Measurements from ENCODE around the gene SMG7. TPM values are rescaled to one million over a fixed set of nuclear protein-coding genes. Genes with fewer than 3 reads are reported as not detected.

SMG7 gene
- total RNA-seq, 2 experiments from 2014 or later: 45.0 to 185 TPM

DNA sequence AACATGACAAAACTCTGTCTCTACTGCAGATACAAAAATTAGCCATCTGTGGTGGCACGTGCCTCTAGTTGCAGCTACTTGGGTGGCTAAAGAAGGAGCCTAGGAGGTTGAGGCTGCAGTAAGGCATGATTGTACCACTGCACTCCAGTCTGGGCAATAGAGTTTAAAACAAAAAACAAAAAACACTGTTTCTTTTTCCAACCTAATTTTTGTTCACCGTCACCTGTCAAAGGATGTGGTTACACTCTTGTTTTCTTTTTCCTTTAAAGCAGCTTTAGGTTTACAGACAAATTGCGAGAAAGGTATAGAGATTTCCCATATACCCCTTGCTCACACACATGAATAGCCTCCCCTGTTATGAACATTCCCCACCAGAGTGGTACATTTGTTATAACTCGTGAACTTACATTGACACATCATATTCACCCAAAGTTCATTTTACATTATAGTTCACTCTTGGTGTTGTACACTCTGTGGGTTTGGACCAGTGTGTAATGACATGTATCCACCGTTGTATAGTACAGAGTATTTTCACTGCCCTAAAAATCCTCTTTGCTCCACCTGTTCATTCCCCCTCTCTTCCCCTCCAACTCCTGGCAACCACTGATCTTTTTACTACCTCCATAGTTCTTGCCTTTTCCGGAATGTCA is 26.2 kb downstream of the SMG7 start:
- ChIA-PET POLR2A (interaction anchor here (0.8 to 2.3 kb wide), 8 partner anchors 10 to 128 kb away, joined by 3 to 9 read pairs (median 4); no protein-coding TSS in a partner anchor), CTCF (ENCODE audit: unreplicated experiment) (no interaction called here)
- H3K79me2 ChIP-seq (ENCODE audit: insufficient read depth, low read depth, low read length): peaks cover 100% of the 10 kb centered on the region
- H3K4me2 ChIP-seq (ENCODE audit: low read length): peak overlapping the region; percentile 62
- peaks cover 54% of the 10 kb centered on the region for H3K36me3 ChIP-seq (ENCODE audit: insufficient read depth, low read length)
- DNase-seq (ENCODE audit: low spot score): peak; percentile 52
- BruUV-seq (replicated peaks): no TSS peak
- H2AFZ ChIP-seq (ENCODE audit: low read length): no peak overlapping the region
- peak overlapping the region; percentile 12 for H3K4me3 ChIP-seq (ENCODE audit: low read depth, low read length, poor library complexity, severe bottlenecking)
- no peaks in the 10 kb centered on the region for H3K9me2 ChIP-seq (ENCODE audit: insufficient read depth, low read length)
- no peaks in the 10 kb centered on the region; the same call in 1 of the 2 replicates for H3K9me3 ChIP-seq (ENCODE audit: low read length)
- H3K27ac ChIP-seq (ENCODE audit: low read depth, low read length, poor library complexity, severe bottlenecking): peak overlapping the region; percentile 67
- peaks cover 100% of the 10 kb centered on the region for H3K4me1 ChIP-seq (ENCODE audit: insufficient read depth, low read length, poor library complexity, severe bottlenecking)
- intact Hi-C loops (cut with micrococcal nuclease; ENCODE audit: unreplicated experiment): loop anchor here (2.0 kb wide), 1 partner anchor 18 kb away; no protein-coding TSS in a partner anchor
- TF ChIP-seq, protein P1, sequence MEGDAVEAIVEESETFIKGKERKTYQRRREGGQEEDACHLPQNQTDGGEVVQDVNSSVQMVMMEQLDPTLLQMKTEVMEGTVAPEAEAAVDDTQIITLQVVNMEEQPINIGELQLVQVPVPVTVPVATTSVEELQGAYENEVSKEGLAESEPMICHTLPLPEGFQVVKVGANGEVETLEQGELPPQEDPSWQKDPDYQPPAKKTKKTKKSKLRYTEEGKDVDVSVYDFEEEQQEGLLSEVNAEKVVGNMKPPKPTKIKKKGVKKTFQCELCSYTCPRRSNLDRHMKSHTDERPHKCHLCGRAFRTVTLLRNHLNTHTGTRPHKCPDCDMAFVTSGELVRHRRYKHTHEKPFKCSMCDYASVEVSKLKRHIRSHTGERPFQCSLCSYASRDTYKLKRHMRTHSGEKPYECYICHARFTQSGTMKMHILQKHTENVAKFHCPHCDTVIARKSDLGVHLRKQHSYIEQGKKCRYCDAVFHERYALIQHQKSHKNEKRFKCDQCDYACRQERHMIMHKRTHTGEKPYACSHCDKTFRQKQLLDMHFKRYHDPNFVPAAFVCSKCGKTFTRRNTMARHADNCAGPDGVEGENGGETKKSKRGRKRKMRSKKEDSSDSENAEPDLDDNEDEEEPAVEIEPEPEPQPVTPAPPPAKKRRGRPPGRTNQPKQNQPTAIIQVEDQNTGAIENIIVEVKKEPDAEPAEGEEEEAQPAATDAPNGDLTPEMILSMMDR (conservative IDR thresholded peaks at IDR 0.05; ENCODE audit: low read length): no peak
- no peak for TF ChIP-seq EZH2phosphoT487 (IDR thresholded peaks at IDR 0.05; ENCODE audit: borderline replicate concordance, low read depth, low read length)
- H4K20me1 ChIP-seq (ENCODE audit: insufficient read depth, low read length): peaks cover 47% of the 10 kb centered on the region

DNA sequence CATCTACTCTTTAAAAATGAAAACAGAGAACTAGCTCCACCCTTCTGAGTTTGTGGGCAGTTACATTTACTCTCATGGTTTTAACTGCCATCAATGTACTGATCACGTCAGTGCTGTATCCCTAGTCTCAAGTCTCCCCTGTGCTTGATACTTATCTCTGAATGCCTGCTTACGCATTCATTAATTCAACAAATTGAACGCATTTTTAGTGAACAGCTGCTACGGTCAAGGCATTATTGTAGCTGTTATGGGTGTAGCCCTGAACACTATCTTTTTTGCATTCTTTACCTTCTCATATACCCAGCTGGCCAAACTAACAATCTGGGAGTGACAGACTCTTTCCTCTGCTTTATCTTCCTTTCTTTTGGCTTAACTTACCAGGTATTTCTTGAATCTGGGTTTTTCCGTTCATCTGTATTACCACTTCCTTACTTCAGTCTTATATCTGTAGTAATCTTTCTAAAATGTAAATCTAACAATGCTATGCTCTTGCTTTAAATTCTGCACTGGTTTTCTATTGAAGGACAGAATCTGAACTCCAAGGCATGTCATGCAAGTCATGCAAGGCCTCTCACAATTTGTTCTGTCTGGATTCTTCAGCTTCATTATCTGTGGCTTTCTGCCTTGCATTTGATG is 33.3 kb downstream of the SMG7 start:
- intact Hi-C loops (cut with micrococcal nuclease; ENCODE audit: unreplicated experiment): no loop called here
- H4K20me1 ChIP-seq (ENCODE audit: insufficient read depth, low read length): peaks cover 59% of the 10 kb centered on the region

More for the DNA sequence above, 33.3 kb downstream of the SMG7 start:
- H3K4me1 ChIP-seq (ENCODE audit: insufficient read depth, low read length, poor library complexity, severe bottlenecking): peaks cover 50% of the 10 kb centered on the region
- H2AFZ ChIP-seq (ENCODE audit: low read length): no peak overlapping the region
- POLR2A ChIA-PET: interaction anchor here (0.6 to 5.7 kb wide), 9 partner anchors 9 to 478 kb away, joined by 3 to 33 read pairs (median 4); no protein-coding TSS in a partner anchor
- peaks cover 100% of the 10 kb centered on the region for H3K79me2 ChIP-seq (ENCODE audit: insufficient read depth, low read depth, low read length)
- no peaks in the 10 kb centered on the region for H3K9me3 ChIP-seq (ENCODE audit: low read length)
- H3K4me3 ChIP-seq (ENCODE audit: low read depth, low read length, poor library complexity, severe bottlenecking): no peak overlapping the region
- BruUV-seq (replicated peaks): no TSS peak
- H3K9me2 ChIP-seq (ENCODE audit: insufficient read depth, low read length): no peaks in the 10 kb centered on the region
- CTCF ChIA-PET (ENCODE audit: unreplicated experiment): no interaction called here
- H3K4me2 ChIP-seq (ENCODE audit: low read length): peak overlapping the region; percentile 14; the same call in 1 of the 2 replicates
- TF ChIP-seq, protein P1 (conservative IDR thresholded peaks at IDR 0.05; ENCODE audit: low read length): 0 out of 2 replicates have a peak, but pooled peaks have one; percentile 6
- no peak for TF ChIP-seq EZH2phosphoT487 (IDR thresholded peaks at IDR 0.05; ENCODE audit: borderline replicate concordance, low read depth, low read length)
- peak overlapping the region; percentile 40 for H3K27ac ChIP-seq (ENCODE audit: low read depth, low read length, poor library complexity, severe bottlenecking)
- DNase-seq (ENCODE audit: low spot score): no peak
- H3K36me3 ChIP-seq (ENCODE audit: insufficient read depth, low read length): peaks cover 88% of the 10 kb centered on the region
